Gastrocnemius medialis (tissue), 4 donors: ENCODE data around the gene DRC7.
A peak's percentile ranks its signal among the peaks of the same experiment; 100 is the strongest.

Source experiments
- CTCF ChIP-seq, 5 experiments: fragments of 450-650 bp in 3 of 5; fragments of 200-600 bp in 2 of 5; sonication (generic) in 2 of 5; IDR thresholded peaks in 4 of 5; conservative IDR thresholded peaks in 1 of 5; 1 replicate in 4 of 5; 2 replicates in 1 of 5; pipeline ENCODE4 v1.5.1; 2016 to 2019; ENCODE audit warnings: antibody characterized with exemption in 5 of 5, mild to moderate bottlenecking in 3 of 5, moderate library complexity in 3 of 5
- POLR2A ChIP-seq, 2 donors: fragments of 450-650 bp; IDR thresholded peaks; one replicate each; pipeline ENCODE4 v1.6.1; 2017; ENCODE audit warnings: antibody characterized with exemption in 2 of 2, mild to moderate bottlenecking in 2 of 2, moderate library complexity in 2 of 2

GRCh38 chr16:57648581-57649442 is 45.8 kb upstream of the DRC7 start:
- TF ChIP-seq CTCF (IDR thresholded peaks at IDR 0.05 in 4 of 5, conservative IDR thresholded peaks at IDR 0.05 in 1 of 5) = peak; percentile 89 to 98 (median 92)
- TF ChIP-seq POLR2A (IDR thresholded peaks at IDR 0.05) = no peak
